DMS53 treated with DMSO at 0.1 percent for 48 hours (cell line): ENCODE measurements around the gene LRG1.

ENCODE experiments used
- DNase-seq: peaks from one replicate; lab custom pipeline; 2025; ENCODE audit not compliant: unreplicated experiment; lab: John Stamatoyannopoulos, UW

Gene LRG1, protein sequence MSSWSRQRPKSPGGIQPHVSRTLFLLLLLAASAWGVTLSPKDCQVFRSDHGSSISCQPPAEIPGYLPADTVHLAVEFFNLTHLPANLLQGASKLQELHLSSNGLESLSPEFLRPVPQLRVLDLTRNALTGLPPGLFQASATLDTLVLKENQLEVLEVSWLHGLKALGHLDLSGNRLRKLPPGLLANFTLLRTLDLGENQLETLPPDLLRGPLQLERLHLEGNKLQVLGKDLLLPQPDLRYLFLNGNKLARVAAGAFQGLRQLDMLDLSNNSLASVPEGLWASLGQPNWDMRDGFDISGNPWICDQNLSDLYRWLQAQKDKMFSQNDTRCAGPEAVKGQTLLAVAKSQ

DNA sequence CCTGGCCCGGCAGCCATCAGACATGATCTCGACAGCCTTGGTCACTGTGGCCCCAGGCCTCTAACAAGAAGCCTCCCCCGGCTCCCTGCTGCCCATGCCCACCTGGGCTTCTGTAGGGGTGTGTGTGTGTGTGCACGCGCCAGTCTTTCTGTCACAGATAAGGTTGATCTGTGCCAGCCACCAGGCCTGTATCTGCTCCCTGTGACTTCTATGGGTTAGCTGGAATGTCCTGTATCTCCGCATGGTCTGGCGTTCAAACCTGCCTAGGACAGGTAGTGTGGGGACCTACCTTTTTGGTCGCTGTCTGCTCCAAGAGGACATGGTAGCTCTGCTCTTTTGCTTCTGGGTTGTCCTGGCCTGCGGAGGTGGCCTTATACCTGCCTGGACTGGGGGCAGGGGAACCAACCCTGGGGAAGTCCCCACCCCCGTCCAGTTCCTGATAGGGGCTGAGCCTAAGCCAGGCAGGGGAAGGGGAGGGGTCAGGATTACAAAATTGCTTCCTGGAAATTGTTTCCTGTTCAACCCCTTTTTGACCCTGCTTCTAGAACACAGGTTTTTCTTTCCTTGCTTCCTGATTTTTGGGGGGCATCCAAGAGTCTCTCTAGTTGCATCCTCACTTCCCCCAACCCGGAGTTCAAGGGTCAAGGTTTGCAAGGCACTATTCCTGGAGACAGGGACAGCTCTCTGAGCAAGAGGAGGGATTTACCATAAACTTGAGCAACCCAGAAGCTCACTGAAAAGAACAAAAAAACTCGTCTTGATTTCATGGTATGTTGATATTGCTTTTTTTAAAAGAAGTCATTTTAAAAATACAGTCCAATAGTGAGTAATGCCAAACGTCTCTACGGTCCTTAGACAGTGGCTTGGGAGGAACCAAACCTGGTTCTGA, at the start of gene LRG1:
Gene LRG1, minus strand, starts transcription at position 344 of the 889 bp plus-strand sequence. Its CDS starts 23 bp downstream, at position 321.
- no peak for DNase-seq

DNA sequence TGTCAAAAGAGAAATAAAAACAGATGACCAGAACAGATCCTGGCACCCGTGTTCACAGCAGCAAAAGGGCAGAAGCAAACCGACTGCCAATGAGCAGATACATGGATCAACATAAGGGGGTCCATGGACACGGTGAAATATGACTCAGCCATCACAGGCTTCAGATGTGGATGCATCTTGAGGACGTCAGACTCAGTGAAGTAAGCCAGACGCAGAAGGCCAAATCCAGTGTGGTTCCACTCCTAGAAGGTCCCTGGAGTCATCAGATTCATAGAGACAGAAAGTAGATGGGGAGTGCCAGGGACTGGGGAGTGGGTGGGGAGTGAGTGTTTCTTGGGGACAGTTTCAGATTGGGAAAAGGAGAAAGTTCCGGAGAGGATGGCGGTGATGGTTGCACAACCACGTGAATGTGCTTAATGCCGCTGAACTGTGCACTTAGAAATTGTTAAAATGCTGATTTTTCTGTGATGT, 48.5 kb upstream of the LRG1 start:
- no peak for DNase-seq

DNA sequence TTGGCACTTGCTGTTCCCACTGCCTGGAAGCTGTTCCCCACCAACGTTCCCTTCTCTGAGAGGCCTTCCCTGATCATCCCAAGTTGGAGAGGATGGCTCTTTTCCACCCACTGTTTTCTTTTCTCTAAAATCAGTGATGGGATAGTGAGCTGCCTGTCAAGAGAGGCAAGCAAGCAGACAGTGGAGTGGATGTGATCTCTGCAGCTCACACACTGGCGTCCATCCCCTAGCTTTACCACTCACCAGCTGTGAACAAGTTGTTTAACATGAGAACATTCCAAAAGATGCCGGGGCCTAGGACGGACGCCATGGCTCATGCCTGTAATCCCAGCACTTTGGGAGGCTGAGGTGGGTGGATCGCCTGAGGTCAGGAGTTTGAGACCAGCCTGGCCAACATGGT, 47.7 kb upstream of the LRG1 start:
- no peak for DNase-seq

DNA sequence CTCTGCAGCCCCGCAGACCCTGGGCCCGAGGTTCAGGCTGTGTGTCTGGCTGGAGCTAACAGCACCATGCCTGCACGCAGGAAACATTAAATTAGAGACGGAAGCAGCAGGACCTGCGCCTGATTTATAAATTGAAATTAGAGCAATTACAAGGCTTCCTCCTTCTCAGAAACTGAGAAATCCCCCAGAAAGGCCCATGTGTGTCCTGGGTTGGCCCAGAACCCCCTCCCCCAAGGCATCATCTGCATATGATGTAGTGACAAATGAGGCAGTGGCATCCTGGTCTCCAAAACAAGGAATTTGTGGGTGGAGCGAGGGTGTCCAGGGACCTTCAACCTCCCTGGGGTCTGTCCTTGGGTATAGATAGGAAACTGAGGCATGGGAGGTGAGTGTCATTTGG, 46.9 kb upstream of the LRG1 start:
- DNase-seq = no peak

DNA sequence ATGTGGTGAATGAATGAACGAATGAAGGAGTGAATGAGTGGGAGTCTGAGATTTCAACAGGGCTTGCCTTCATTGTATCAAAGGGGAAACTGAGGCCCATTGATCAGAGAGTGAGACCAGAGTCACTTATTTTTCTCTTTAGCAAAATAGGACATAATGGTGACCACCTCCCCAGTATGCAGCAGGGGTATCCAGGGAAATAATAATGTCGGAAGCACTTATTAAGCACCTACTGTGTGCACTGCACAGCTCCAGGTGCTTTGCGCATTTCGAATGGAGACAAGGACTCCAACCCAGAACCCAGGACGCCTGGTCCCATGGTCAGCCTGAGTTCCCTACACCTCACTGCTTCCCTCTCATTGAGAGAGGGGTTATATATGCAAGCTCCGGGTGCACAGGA, 46.4 kb upstream of the LRG1 start:
- no peak for DNase-seq

DNA sequence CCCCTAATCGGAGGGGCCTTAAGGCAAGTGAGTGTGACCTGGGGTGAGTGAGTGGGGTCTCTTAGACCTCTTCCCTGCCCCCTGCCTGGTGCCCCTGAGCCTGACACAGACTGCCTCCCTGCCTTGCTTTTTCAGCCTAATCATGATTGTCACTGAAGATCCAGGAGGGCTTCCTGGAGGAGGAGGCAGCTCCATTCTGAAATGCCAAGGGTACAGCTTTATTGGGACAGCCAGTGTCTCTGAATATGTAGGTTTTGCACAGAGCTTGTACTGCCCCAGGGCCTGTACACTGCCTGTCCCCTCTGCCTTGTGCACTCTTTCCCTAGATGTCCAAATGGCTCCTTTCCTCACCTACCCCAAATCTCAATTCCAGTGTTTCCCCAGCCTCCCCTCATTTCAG, 45.7 kb upstream of the LRG1 start:
- DNase-seq = no peak

DNA sequence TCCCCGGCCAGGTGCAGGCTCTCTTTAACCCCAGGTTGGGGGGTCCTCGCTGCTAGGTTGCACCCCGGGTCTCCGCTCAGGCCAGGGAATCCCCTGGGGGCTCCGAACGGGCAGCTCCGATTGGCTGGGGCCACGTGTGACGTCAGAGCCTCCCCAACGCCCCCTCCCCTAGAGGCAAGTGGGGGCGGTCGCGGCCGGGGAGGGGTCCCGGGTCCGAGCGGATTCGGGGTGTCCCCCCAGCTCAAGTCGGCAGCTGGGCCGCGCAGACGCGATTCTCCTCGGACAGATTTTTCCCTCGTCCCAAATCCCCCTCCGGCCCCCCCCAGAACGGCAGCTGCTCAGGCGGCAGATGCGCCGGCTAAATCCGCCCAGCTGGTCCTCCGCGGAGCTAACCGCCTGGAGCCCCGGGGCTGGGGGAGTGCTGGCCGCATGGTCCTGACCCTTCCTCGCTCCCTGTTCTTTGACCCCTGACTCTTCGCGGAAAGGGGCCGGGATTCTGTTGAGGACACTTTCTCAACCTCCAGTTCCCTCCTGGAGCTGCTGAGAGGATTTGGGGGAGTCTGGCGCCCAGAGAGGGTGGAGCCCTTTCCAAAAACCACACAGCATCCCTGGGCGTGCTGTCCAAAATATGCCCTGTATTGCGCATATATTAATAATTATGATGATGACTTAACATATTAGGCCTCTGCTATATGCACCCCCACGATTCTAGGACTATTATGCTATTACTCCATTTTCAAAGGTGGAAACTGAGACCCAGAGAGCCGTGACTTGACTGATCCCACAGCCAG, 45.0 kb upstream of the LRG1 start:
- DNase-seq = no peak

DNA sequence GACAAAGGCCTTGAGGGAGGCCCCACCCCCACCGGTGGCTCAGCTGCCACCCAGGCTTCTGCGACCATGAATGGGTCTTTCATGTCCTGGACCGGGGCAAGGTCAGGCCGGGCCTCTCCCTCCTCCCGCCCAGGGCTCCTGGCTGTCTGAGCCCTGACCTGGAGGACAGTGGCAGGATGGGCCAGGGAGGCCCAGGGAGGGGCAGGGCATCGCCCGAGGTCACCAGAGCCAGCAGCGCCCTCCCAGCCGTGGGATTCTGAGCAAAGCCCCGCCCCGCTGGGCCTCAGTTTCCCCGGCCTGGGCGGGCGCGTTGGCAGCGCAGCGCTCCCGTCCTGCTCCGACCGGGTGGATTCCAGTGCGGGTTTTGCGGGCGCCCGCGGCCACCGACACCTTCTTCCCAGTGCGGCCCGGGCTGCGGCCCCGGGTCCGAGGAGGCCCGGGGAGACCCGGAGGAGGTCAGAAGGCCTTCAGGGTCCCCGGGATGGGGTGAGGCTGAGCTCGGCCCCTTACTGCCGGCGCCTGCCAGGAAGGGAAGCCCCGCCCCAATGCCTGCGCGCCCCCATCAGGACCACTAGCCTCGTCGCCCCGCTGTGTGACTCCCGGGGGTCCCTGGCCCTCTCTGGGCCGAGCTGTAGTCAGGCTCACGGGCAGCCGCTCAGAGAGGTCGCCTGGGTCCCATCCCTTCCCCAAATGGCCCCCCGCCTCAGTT, 44.3 kb upstream of the LRG1 start:
- no peak for DNase-seq

DNA sequence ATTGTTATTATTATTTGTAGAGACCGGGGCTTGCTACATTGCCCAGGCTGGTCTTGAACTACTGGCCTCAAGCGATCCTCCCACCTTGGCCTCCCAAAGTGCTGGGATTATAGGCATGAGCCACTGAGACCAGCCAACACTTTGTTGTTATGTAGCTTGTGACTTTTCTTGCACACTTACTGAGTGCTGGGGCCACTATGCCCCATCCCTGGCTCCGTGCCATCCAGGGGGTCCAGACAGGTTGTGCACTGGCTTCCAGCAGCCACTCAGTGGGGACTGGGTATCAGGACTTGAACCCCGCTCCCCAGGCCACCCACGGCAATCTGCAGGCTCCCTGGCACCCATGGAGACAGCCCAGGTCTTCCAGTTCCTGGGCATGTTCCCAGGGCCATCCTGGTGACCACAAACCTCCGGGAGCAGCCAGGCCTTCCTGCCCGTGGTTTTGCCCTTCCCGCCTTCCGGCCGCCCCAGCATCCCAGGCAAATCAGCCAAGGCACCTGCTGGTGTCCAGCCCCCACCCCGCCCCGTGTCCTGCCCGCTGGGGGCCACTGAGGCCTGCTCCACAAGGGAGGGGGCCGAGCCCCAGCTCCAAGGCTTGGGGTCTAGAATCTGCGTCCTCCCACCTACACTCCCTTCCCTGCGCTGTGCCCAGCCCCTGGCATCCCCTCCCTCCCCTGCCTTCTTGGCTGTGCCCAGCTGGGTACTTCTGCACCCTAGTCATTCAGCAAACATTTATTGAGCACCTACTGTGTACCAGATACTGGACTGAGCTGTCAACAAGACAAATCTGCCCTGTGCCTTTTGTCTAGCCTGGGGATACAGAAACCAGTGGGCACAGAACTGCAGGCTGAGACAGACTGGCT, 43.4 kb upstream of the LRG1 start:
- DNase-seq = no peak

DNA sequence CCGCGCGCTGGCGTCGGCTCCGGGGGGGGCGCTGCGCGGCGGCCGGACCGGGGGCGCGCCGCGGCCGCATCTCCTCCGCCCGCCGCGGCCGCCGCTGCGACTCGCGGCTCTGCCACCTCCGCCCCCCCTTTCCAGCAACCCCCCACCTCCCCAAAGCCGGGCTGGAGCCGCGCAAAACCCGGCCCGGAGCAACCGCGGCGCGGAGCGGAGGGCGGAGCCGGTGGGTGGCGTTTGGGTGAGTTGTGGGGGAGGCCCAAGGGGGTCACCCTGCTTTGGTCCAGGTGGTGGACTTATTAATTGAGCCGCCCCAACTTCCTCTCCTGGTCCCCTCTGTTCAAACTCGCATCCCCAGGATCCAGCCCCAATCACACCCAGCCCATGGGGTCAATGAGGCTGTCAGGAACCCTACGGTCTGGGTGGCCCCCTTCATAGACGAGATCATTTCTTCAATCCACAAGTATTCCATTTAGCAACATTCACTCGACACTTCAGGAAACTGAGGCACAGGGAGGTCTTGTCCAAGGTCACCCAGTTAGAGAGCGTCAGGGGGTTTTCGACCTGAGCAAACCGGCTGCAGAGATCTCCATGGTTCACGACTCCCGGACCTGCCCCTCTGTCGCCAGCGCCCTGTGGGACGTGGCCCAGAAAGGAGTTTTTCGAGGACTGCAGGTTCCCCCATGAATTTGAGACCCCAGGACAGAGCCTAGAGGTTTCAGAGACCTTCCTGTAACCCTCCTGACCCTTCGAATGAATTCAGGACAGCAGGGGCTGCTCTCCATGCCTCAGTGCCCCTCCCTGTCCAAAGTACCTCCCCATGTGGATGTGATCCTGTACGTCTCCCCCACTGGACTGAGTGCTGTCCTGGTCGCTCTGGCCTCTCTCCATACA, 42.1 kb upstream of the LRG1 start:
- no peak for DNase-seq

DNA sequence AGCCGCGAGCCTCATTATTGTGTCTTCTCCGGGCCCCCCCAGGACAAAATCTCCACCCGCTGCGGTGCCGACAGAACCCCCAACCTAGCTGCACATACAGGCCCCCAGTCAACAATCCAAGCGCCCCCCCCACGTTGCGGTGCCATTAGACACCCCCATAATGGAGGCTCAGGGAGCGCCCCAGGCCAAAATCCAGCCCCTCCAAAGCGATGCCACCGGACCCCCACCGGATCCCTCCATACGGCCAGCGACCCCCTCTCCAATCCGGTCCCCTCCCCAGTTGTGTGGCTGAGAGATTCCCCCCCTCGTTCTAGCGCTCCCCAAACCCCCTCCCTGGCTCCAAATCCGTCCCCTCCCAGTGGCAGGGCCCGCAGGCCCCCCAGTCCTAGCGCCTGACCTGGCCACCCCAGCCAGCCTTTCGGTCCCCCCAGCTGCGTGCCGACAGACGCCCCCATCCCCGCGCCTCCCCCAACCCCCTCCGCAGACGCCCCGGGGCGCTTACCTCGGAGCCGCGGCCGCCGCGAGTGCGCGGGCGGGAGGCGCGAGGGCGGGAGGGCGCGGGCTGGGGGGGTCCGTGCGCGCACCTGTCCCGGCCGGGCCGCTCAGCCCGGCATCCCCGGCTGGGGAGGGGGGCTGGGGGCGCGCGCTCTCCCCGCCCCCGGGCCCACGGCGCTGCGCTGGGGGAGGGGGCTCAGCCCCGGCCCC, 41.3 kb upstream of the LRG1 start:
- no peak for DNase-seq

DNA sequence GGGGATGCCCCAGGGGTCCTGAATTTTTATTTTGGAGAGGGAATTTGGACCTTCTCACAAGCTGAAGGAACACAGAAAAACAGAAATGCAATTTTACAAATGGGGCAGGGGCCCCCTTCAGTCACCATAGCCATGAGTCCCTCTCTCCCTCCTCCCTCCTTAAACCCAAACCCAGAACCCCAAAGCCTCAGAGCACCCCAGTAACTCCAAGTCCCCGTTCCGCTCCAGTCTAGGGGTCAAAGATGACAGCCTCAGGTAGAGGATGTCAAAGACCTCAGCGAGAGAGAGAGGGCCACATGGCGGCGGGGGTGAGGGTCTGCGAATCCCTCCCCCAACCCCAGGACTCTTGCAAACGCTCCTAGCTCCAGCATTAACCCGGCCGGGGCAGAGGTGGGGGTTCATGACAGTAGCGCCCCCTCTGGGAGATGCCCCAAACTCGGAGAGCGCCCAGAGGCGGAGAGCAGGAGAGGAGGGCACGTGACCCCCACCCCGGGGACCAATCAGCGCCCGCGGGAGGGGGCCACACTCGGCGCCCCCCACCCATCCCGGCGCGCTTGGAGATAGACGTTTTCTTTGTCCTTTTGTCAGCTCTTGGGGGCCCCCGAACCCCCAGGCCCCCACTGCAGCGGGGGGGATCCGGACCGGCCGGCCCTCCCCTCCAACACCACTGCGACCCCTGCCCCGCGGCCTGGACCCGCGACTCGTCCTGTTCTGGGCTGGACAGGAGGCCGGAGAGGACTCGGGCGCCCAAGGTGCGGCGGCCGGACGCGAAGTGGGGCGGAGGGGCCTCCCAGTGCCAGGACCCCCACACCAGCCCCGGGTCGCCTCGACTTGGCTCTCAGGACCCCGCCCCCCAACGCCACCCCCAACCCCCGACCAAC, 40.4 kb upstream of the LRG1 start:
- DNase-seq = no peak

DNA sequence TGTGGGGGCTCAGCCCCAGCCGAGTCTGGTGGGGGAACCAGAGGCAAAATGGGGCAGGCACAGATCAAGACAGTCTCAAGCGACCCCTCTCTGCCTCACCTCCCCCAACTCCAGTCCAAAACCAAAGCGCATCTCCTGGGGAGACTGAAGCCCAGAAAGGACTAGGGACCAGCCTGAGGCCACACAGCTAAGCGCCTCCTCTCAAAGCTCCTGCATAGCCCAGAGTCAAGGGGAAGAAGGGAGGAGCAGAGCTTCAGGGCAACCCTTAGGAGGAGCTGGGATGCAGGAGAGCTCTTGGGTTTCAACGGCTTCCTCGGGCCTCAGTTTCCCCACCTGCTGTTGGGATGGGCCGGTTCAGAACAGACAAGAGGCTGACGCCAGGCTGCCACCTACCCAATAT, 39.6 kb upstream of the LRG1 start:
- DNase-seq = no peak

DNA sequence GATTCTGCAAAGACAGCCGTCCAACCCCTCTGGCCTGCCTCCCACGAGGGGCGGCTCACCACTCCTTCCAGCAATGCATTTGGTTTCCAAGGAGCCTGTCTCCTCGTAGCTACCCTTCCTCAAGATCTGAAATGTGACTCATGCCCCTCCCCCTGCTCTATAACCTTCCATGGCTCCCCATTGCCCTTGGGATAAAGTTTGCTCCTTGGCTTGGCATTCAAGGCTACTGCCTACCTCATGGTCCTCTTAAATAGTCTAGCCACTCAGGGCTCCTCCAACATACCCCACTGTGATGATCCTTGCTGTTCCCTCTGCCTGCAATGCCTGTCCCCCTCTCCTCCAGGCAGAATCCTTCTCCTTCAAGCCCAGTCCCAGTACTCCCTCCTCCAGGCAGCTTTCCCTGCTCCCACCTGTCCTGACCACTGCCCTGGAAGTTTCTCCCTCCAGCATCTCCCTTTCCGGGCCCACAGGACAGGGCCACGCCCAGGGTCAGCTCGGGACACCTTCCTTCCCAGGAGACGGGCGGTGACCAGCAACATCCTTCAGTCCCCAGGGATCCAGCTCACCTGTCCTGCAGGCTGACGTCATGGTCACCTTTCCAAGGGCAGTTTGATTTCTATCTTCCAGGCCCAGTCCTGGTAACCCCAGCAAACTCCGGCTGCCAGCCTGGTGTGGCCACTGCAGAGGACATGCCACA, 38.9 kb upstream of the LRG1 start:
- DNase-seq = no peak

DNA sequence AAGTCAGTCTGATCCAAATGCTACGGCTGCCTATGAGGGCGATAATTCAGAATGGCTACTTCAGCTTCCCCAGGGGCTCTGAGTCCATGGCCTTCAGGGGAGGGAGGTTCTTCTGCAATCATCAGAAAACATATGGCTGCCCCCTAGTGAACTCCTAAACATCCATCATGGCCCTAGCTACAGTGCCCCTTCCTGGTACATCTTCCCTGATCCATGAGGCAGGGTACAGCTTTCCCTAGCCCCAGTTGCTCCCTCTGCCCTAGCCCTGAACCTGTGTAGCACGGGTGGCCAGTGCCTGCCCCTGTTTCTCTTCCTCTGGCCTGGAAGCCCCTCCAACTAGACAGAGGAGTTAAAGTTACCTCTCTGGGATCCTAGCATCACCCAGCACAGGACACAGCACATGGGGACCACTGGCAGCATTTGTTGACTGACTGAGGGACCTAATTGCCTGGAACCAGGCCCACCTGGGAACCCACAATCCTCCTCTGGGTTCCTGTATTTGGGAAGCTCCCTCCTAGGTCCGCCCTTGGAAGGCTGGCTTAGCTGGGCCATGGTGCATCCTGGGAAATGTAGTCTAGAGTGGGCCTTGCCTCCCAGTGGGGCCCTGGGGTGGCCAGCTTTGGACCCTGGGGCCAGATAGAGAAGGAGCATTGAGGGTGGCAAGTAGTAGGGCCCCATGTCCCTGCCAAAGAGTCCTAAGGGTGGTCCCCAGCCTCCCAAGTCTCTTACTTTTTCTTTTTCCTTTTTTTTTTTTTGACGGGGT, 37.4 kb upstream of the LRG1 start:
- no peak for DNase-seq
